Activated T-cell treated with anti-CD3 and anti-CD28 coated beads, Interleukin-2, amount 50 U/mL, for 24 hours (primary cell): ENCODE results near the gene PPP2R2D.

Source experiments
- DNase-seq: peaks from one replicate; pipeline ENCODE4 v3.0.0-alpha.2; 2020
- H3K27ac Mint-ChIP-seq: 2 replicates; pipeline ENCODE4 v1.8.0; 2020; ENCODE audit warnings: mild to moderate bottlenecking, mixed read lengths
- H3K27me3 Mint-ChIP-seq: 2 replicates; pipeline ENCODE4 v1.8.0; 2020; ENCODE audit warnings: mixed read lengths
- H3K36me3 Mint-ChIP-seq: 2 replicates; pipeline ENCODE4 v1.8.0; 2020; ENCODE audit warnings: low read depth, mixed read lengths
- H3K4me1 Mint-ChIP-seq: 2 replicates; pipeline ENCODE4 v1.8.0; 2020; ENCODE audit warnings: low read depth, mixed read lengths
- H3K4me3 Mint-ChIP-seq: 2 replicates; pipeline ENCODE4 v1.8.0; 2020; ENCODE audit warnings: mild to moderate bottlenecking, moderate library complexity, mixed read lengths
- H3K9me3 Mint-ChIP-seq: 2 replicates; pipeline ENCODE4 v1.8.0; 2020; ENCODE audit warnings: mixed read lengths

The PPP2R2D gene

DNA sequence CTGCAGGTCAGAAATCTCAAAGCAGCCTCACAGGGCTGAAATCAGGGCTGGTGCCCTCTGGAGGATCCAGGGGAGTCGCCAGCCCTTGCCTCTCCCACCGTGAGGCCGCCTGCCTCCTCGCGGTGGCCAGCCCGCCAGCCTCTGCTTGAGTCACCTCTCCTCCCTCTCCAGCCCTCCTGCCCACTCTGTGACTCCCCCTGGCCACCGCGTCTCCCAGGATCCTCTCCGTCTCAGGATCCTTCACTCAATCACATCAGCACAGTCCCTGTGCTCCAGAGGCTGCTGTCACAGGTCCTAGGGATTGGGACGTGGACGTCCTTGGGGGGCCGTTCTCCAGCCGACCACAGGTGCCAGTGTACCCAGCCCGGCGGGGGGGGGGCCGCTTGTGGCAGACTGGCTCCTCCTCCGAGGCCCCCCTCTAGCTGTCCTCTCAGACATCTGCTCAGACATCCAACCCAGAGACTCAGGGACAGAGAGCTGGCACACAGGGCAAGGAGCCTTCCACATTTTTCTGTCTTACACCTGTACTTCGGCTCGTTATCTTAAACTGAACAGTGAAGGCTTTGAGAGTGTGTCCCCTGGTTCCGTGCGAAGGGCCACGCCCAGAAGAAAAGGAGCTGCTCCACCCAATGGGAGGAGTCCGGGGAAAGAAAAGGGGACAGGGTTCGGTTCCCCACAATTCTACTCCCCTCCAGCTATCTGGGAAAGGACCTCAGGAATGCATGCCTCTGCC lies 9.4 kb upstream of the PPP2R2D start:
- Mint-ChIP-seq H3K4me3 (no peak overlapping the region), H3K4me1 (peaks cover 12% of the 10 kb centered on the region), H3K27ac (no peak overlapping the region), H3K27me3 (no peaks in the 10 kb centered on the region), H3K9me3 (no peaks in the 10 kb centered on the region), H3K36me3 (no peaks in the 10 kb centered on the region)
- no peak for DNase-seq

DNA sequence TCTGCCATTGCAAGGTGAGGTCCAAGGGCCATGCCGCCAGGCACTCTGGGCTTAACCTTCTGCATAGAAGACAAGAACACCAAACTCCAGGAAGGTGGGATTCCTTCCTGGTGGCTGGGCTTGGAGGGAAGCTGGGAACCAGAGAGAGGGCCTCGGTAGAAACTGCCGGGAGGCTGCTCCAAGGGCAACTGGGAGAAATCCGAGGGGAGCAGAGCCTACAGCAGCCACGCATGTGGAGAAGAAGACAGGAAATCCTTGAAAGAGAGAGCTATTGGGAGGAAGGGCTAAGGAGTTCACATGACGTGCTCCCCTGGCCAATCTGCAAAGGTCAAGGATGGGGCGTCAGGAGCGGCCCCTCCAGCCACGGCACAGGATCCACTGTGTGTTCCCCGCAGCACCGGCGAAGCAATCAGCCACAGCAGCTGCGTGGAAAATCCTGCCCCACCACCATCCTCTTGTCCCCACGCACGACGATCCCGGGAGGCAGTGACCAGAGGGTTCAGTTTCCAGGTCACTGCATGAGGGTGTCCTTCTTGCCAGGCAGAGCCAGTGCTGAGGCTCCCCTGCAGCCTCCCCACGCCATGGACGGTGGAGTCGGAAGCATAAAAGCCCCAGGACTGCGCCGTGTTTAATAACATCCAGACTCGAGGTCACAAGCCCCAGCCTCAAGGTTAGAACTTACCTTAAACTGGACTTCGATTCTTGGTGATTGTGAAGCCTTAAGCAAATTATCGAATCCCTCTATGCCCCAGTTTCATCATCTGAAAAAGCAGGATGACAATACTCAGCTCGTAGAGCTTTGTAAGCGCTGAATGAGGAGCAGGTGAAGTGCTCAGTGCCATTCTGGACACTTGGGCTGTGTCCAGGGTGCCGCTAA lies 8.6 kb upstream of the PPP2R2D start:
- H3K4me3 Mint-ChIP-seq: no peak overlapping the region
- no peaks in the 10 kb centered on the region for H3K9me3 Mint-ChIP-seq
- peaks cover 17% of the 10 kb centered on the region for H3K4me1 Mint-ChIP-seq
- H3K27ac Mint-ChIP-seq: no peak overlapping the region
- no peak for DNase-seq
- H3K36me3 Mint-ChIP-seq: no peaks in the 10 kb centered on the region
- no peaks in the 10 kb centered on the region for H3K27me3 Mint-ChIP-seq

DNA sequence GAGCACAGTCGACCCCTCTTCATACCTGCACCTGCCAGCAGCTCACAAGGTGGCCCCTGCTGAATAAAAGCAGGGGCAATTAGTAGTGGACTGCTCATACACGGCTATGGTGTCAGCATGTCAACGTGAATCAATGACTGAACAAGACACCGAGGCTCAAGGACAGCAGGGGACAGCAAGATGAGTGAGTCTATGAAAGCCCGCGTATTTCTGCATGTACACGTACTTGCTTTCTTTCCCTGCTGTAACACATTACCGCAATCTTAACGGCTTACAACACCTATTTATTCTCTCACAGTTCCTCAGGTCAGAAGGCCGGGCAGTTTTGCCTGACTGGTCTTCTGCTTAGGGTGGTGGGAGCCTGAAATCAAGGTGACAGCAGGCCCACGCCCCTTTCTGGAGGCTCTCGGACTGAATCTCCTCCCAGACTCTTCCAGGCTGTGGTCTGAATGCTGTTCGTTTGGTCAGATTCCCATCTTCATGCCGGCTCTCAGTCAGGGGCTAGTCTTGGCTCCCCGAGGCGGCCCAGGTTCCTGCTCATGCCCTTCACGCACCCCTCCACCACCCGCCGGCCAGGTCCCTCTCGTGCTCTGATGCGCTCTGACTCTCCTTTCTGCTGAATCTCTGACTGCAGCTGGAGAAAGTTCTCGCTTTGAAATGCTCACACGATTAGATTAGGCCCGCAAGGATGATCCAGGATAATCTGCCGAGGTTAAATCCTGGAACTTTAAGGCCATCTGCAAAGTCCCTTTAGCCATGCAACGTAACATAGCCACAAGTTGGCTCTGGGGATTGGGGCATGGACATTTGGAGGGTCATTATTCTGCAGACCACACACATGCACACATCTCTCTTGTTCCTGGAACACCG lies 7.8 kb upstream of the PPP2R2D start:
- Mint-ChIP-seq H3K27ac (no peak overlapping the region), H3K27me3 (no peaks in the 10 kb centered on the region), H3K36me3 (no peaks in the 10 kb centered on the region), H3K9me3 (no peaks in the 10 kb centered on the region), H3K4me3 (no peak overlapping the region), H3K4me1 (peaks cover 17% of the 10 kb centered on the region)
- DNase-seq: no peak

DNA sequence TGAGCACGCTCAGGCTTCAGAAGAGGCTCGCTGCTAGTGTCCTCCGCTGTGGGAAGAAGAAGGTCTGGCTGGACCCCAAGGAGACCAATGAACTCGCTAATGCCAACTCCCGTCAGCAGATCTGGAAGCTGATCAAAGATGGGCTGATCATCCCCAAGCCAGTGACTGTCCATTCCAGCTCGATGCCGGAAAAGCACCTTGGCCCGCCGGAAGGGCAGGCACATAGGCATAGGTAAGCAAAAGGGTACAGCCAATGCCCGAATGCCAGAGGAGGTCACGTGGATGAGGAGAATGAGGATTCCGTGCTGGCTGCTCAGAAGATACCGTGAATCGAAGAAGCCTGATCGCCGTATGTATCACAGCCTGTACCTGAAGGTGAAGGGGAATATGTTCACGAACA lies 5.7 kb upstream of the PPP2R2D start:
- H3K4me3 Mint-ChIP-seq: no peak overlapping the region
- H3K4me1 Mint-ChIP-seq: peaks cover 22% of the 10 kb centered on the region
- peaks cover 9% of the 10 kb centered on the region for H3K27me3 Mint-ChIP-seq
- no peaks in the 10 kb centered on the region for H3K36me3 Mint-ChIP-seq
- no peak overlapping the region for H3K27ac Mint-ChIP-seq
- DNase-seq: no peak
- no peaks in the 10 kb centered on the region for H3K9me3 Mint-ChIP-seq

DNA sequence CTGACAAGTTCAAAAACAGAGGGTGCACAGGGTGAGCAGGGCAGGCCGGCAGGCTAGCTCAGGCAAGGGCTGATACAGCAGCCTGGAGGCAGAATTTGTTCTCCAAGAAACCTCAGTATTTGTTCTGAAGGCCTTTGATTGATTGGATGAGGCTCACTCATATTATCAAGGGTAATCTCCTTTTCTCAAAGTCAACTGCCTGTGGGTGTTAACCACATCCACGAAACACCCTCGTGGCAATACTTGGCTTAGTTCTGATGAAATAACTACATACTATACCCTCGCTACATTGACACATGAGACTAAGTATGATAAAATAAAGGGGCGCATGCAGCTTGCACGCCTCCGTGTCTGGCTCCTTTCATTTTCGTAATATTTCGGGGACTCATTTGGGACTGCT lies 4.4 kb upstream of the PPP2R2D start:
- H3K36me3 Mint-ChIP-seq: no peaks in the 10 kb centered on the region
- H3K9me3 Mint-ChIP-seq: no peaks in the 10 kb centered on the region
- peak overlapping the region; percentile 9 for H3K4me3 Mint-ChIP-seq
- H3K4me1 Mint-ChIP-seq: peaks cover 23% of the 10 kb centered on the region
- peak overlapping the region; percentile 19 for H3K27ac Mint-ChIP-seq
- peaks cover 9% of the 10 kb centered on the region for H3K27me3 Mint-ChIP-seq
- no peak for DNase-seq

DNA sequence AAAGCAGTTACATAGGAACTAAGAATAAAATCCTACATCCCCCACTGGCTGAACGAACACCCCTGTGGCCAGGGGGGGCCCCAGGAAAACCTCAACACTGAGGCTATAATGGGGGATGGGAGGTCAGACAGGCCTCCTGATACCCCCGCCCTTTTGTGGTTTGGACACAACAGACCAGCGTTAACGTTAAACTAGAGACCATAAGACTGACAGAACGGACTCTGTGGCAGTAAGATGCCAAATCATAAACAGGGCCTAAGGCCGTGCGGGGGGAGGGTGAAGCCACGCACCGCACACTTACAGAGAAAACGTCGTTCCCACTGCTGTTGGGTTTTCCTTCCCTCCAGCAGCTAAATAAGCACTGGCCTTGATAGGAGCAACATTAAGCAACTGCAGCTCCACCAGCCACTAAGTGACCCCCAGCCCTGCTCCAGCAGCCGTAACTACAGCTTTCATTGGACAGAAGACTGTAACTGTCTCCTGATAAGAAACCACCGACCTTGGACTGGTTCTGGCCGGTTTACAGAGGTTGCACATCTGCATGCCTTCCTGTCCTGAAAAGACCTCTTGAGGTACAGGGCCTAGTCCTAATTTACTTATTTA lies 3.4 kb upstream of the PPP2R2D start:
- Mint-ChIP-seq H3K27me3 (peaks cover 9% of the 10 kb centered on the region), H3K4me1 (peaks cover 31% of the 10 kb centered on the region), H3K27ac (no peak overlapping the region), H3K36me3 (peaks cover 8% of the 10 kb centered on the region), H3K9me3 (no peaks in the 10 kb centered on the region), H3K4me3 (no peak overlapping the region)
- no peak for DNase-seq

DNA sequence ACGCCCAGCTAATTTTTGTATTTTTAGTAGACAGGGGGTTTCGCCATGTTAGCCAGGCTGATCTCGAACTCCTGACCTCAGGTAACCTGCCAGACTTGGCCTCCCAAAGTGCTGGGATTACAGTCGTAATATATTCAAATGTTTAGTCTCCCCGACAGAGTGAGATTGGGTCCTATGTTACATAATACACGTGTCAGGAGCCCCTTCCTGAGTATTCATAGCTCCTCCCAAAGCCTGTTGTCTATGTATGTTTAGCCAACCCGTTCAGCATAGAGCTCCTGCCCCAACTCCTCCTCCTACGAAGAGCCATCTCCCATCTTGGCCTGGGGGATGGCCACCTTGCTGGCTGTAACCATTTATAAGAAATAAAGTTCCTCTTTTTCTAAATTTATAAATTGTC lies 2.7 kb upstream of the PPP2R2D start:
- no peak for DNase-seq
- H3K27me3 Mint-ChIP-seq: peaks cover 9% of the 10 kb centered on the region
- H3K9me3 Mint-ChIP-seq: no peaks in the 10 kb centered on the region
- no peak overlapping the region for H3K27ac Mint-ChIP-seq
- no peak overlapping the region for H3K4me3 Mint-ChIP-seq
- peaks cover 9% of the 10 kb centered on the region for H3K36me3 Mint-ChIP-seq
- H3K4me1 Mint-ChIP-seq: peaks cover 35% of the 10 kb centered on the region

DNA sequence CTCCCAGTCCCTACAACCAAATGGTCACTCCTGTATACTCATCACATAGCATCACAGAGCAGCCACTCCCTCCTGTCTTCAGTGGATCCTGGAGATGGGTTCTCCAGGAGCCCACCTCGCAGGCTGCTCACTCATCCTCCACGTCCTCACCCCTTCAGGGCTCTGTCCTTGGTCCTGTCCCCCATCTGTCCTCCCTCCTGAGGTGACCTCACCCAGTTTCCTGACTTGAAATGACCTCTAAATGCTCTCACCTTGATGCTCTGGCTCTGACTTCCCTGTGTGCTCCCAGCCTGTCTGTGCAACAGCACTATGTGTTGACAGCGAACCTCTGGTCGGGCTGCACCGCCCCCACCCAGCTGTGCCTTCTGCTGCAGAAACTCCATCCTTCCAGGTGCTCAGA lies 2.1 kb upstream of the PPP2R2D start:
- Mint-ChIP-seq H3K4me1 (peaks cover 41% of the 10 kb centered on the region), H3K4me3 (no peak overlapping the region), H3K9me3 (no peaks in the 10 kb centered on the region), H3K27me3 (peaks cover 9% of the 10 kb centered on the region), H3K36me3 (peaks cover 13% of the 10 kb centered on the region), H3K27ac (no peak overlapping the region)
- no peak for DNase-seq

DNA sequence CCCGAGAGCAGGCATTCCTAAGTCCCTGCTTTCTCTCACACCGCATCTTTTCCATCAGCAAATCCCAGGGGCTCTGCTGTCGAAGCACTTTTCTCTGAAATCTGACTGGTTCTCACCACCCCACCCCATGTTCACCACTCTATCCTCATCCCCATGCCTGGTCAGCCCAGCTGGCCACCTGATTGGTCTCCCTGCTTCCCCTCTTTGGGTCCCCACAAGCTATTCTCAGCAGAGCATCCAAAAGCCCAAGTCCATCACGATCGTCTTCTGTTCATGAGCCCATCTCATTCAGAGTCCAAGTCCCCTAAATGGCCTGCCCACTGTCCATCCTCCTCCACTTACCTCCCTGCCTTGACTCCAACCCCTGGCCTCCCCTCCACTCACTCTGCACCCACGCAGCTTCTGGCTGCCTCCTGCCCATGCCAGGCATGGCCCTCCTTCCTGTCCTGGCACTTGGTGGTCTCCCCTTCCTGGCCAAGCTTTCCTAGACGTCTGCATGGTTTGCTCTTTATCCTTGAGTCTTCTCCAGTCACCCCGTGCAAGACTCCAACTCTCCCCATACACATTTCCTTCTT lies 1.6 kb upstream of the PPP2R2D start:
- Mint-ChIP-seq H3K36me3 (peaks cover 16% of the 10 kb centered on the region), H3K9me3 (no peaks in the 10 kb centered on the region), H3K4me3 (peak overlapping the region; percentile 83), H3K27ac (no peak overlapping the region), H3K27me3 (peaks cover 9% of the 10 kb centered on the region), H3K4me1 (peaks cover 45% of the 10 kb centered on the region)
- DNase-seq: no peak

DNA sequence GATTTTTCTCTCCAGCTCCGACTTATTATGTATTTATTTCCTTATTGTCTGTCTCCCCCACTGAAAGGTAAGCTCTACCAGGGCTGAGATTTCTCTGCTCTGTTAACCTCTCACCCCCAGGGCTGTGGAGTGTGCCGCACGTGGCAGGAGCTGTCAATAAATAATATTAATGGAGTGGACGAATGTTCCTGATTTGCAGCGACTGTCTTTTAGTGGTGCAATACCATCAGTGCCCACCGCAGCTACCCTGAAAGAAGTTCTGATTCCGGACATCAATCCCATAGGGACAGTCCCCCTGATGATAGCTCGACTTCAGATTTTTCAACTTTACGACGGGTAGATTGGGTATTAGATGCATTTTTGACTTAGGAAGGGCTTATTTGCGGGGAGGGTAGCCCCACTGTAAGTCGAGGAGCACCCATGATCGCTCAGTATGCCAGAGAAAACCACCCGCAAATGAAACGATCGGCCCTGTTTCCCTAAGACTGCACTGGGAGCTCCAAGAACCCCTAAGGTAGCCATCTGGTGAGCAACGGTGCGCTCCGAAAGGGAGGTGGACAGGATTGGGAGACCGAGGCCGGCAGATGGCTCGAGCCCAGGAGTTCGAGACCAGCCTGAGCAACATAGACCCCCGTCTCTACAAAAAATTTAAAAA lies 986 bp upstream of the PPP2R2D start:
- DNase-seq: no peak
- Mint-ChIP-seq H3K27ac (peak overlapping the region; percentile 86), H3K27me3 (peaks cover 9% of the 10 kb centered on the region), H3K4me3 (peak overlapping the region; percentile 83), H3K36me3 (peaks cover 21% of the 10 kb centered on the region), H3K4me1 (peaks cover 51% of the 10 kb centered on the region), H3K9me3 (no peaks in the 10 kb centered on the region)

DNA sequence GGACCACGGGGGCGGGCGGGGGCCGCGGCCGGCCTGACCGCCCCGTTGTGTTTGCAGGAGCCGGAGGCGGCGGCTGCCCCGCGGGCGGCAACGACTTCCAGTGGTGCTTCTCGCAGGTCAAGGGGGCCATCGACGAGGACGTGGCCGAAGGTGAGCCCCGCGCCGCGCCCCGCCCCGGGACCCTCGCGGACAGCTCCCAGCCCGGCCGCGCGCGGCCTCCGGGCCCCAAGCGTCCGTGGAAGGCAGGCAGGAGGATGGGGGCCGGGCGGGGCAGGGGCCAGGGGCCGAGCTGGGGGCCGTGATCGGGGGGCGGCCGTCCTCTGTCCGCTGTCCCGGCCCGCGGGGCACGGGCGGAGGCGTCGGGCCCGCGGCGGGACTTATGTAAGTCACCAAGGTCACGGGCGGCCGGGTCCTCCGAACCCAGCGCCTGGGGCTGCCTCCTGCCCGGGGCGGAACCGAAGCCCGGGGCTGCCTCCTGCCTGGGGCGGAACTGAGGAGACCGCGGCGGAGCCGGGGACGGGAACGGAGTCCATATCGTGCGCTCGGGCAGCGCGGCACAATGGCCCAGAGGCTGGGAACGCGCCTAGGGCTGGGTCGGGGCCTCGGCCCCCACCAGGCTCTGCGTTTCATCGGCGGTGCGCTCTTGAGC lies 497 bp downstream of the PPP2R2D start:
- Mint-ChIP-seq H3K27ac (peak overlapping the region; percentile 94), H3K4me3 (peak overlapping the region; percentile 90), H3K27me3 (peaks cover 9% of the 10 kb centered on the region), H3K36me3 (peaks cover 34% of the 10 kb centered on the region), H3K9me3 (no peaks in the 10 kb centered on the region), H3K4me1 (peaks cover 61% of the 10 kb centered on the region)
- peak; percentile 71 for DNase-seq

DNA sequence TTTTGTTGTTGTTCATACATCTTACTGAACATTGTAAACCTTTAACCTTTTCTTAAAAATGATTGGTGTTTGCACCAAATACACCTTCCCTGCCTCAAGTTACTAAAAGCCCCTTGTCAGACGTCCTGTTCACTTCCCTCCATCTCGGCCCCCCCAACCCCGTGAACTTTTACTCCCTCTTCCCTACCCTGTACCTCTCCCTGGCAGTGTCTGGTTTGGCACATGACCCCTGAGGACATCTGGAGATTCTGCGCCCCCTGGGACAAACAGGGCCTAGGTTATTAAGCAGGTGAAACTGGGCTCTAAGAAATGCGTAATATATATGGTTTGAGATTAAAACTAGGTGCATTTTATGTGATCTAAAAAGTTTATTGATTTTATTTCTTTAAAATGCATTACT lies 1.4 kb downstream of the PPP2R2D start:
- no peaks in the 10 kb centered on the region for H3K9me3 Mint-ChIP-seq
- peaks cover 60% of the 10 kb centered on the region for H3K4me1 Mint-ChIP-seq
- H3K27ac Mint-ChIP-seq: peak overlapping the region; percentile 94
- H3K36me3 Mint-ChIP-seq: peaks cover 39% of the 10 kb centered on the region
- H3K27me3 Mint-ChIP-seq: peaks cover 9% of the 10 kb centered on the region
- DNase-seq: no peak
- H3K4me3 Mint-ChIP-seq: peak overlapping the region; percentile 90

DNA sequence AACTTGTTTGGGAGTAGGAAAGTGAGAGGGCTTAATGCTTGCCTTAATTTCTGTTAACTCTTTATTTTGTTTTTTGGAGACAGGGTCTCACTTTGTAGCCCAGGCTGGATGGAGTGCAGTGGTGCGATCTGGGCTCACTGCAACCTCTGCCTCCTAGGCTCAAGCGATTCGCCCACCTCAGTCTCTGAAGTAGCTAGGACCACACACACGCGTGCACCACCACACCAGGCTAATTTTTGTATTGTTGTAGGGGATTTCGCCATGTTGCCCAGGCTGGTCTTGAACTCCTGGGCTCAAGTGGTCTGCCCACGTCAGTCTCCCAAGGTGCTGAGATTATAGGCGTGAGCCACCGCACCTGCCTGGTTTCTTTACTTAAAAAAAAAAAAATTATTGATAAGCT lies 1.9 kb downstream of the PPP2R2D start:
- Mint-ChIP-seq H3K27me3 (peaks cover 9% of the 10 kb centered on the region), H3K9me3 (no peaks in the 10 kb centered on the region), H3K27ac (peak overlapping the region; percentile 94), H3K4me1 (peaks cover 63% of the 10 kb centered on the region), H3K4me3 (peak overlapping the region; percentile 90), H3K36me3 (peaks cover 44% of the 10 kb centered on the region)
- DNase-seq: no peak
